Endothelial cell of umbilical vein (primary cell): ENCODE results near the gene SV2C. TPM values are rescaled to one million over a fixed set of nuclear protein-coding genes. Genes with fewer than 3 reads are reported as not detected.

ENCODE experiments used
- BruUV-seq: library from RNA; stranded (reverse); fragments of 400-500 nt; replicated peaks from 2 replicates; lab custom pipeline; 2021; lab: Mats Ljungman, UMichigan
- CTCF ChIA-PET: fragments of 300-600, 350-600 bp; sonication (Branson Sonifier 250); formaldehyde crosslinking; loops from one replicate; lab custom pipeline; 2021; ENCODE audit warnings: antibody characterized with exemption, inconsistent platforms; lab: Charles Lee
- POLR2A ChIA-PET: fragments of 300-600, 350-600 bp; sonication (Branson Sonifier 250); formaldehyde crosslinking; loops from one replicate; lab custom pipeline; 2021; ENCODE audit warnings: antibody characterized with exemption, inconsistent platforms; lab: Charles Lee
- DNase-seq: peaks from one replicate; pipeline ENCODE4 v3.0.0-alpha.2; 2011; ENCODE audit warnings: low read depth, low spot score
- FAIRE-seq: peaks from 2 replicates; lab custom pipeline; 2011; peaks lifted over from hg19 to GRCh38; lab: Jason Lieb, UNC
- H2AFZ ChIP-seq: 2 replicates; pipeline ENCODE4 v1.6.0; 2012; ENCODE audit warnings: low read depth, low read length, control low read depth, inconsistent platforms
- H3K27ac ChIP-seq: 2 replicates; pipeline ENCODE4 v1.5.1; 2011; ENCODE audit warnings: low read depth, mild to moderate bottlenecking, control low read depth, low read length, moderate library complexity; ENCODE audit not compliant: insufficient read depth
- H3K27me3 ChIP-seq, 2 experiments: 2 replicates each; pipeline versions ENCODE4 v1.6.0 to v1.6.1; 2011; ENCODE audit warnings: low read length in 2 of 2, mixed read lengths in 1 of 2; ENCODE audit not compliant: control insufficient read depth in 2 of 2, insufficient read depth in 2 of 2
- H3K36me3 ChIP-seq, 2 experiments: 2 replicates in 1 of 2; 3 replicates in 1 of 2; pipeline ENCODE4 v1.5.1; 2011; ENCODE audit warnings: low read length in 2 of 2, mild to moderate bottlenecking in 1 of 2, moderate library complexity in 1 of 2; ENCODE audit not compliant: control insufficient read depth in 2 of 2, insufficient read depth in 2 of 2; ENCODE audit errors: extremely low read depth in 1 of 2
- H3K4me1 ChIP-seq: 3 replicates; pipeline ENCODE4 v1.5.1; 2011; ENCODE audit warnings: mild to moderate bottlenecking, low read length; ENCODE audit not compliant: control insufficient read depth, insufficient read depth; ENCODE audit errors: extremely low read depth
- H3K4me2 ChIP-seq: 2 replicates; pipeline ENCODE4 v1.6.1; 2011; ENCODE audit warnings: low read length, control low read depth, mixed read lengths; ENCODE audit not compliant: insufficient read depth
- H3K4me3 ChIP-seq, 3 experiments: fragments of 200-600 bp in 1 of 3; sonication (generic), shearing (Covaris generic) in 1 of 3; replicated peaks in 1 of 3; 2 replicates each; pipeline ENCODE4 v1.5.1; 2011 to 2016; ENCODE audit warnings: control low read depth in 3 of 3, low read length in 3 of 3, mild to moderate bottlenecking in 2 of 3, inconsistent platforms in 1 of 3, low read depth in 1 of 3, moderate library complexity in 1 of 3; ENCODE audit not compliant: insufficient read depth in 1 of 3
- H3K79me2 ChIP-seq: 2 replicates; pipeline ENCODE4 v1.6.0; 2012; ENCODE audit warnings: low read length, inconsistent platforms; ENCODE audit not compliant: control insufficient read depth, insufficient read depth
- H3K9ac ChIP-seq: replicated peaks from 2 replicates; pipeline ENCODE3; 2011; ENCODE audit warnings: low read length, control low read depth; ENCODE audit not compliant: insufficient read depth; ENCODE audit errors: extremely low read depth
- H3K9me1 ChIP-seq: replicated peaks from 3 replicates; pipeline ENCODE4 v1.6.0; 2011; ENCODE audit warnings: mild to moderate bottlenecking, low read length; ENCODE audit not compliant: control insufficient read depth, insufficient read depth; ENCODE audit errors: extremely low read depth
- H3K9me3 ChIP-seq: replicated peaks from 2 replicates; pipeline ENCODE4 v1.5.1; 2012; ENCODE audit warnings: low read length, inconsistent platforms; ENCODE audit not compliant: control insufficient read depth, insufficient read depth
- H4K20me1 ChIP-seq: replicated peaks from 2 replicates; pipeline ENCODE3; 2011; ENCODE audit warnings: mild to moderate bottlenecking, low read length; ENCODE audit not compliant: control insufficient read depth, insufficient read depth; ENCODE audit errors: extremely low read depth
- EZH2 ChIP-seq: IDR thresholded peaks from 2 replicates; pipeline ENCODE4 v1.6.1; 2012; ENCODE audit warnings: borderline replicate concordance, low read depth, mild to moderate bottlenecking, moderate library complexity, low read length, inconsistent platforms; ENCODE audit not compliant: severe bottlenecking
- FOS ChIP-seq: IDR thresholded peaks from 2 replicates; pipeline ENCODE4 v1.6.1; 2011; ENCODE audit warnings: mild to moderate bottlenecking, low read length, moderate library complexity, borderline replicate concordance; ENCODE audit not compliant: insufficient read depth
- GATA2 ChIP-seq: IDR thresholded peaks from 2 replicates; pipeline ENCODE4 v1.7.0; 2011; ENCODE audit warnings: low read depth, mild to moderate bottlenecking, moderate library complexity, mixed read lengths, low read length; ENCODE audit not compliant: insufficient read length, insufficient read depth
- JUN ChIP-seq: IDR thresholded peaks from 2 replicates; pipeline ENCODE4 v1.6.1; 2011; ENCODE audit warnings: borderline replicate concordance, low read depth; ENCODE audit not compliant: insufficient read length, insufficient read depth
- MAX ChIP-seq: IDR thresholded peaks from 2 replicates; pipeline ENCODE4 v1.6.1; 2011; ENCODE audit not compliant: insufficient read depth, insufficient read length
- MYC ChIP-seq: IDR thresholded peaks from one replicate; pipeline ENCODE4 v1.6.1; 2011; ENCODE audit warnings: mild to moderate bottlenecking, low read depth, low read length
- POLR2A ChIP-seq: IDR thresholded peaks from 2 replicates; pipeline ENCODE4 v1.6.1; 2012; ENCODE audit warnings: low read depth, mild to moderate bottlenecking, control low read depth, low read length
- POLR2AphosphoS5 ChIP-seq: IDR thresholded peaks from 2 replicates; pipeline ENCODE4 v1.6.1; 2012; ENCODE audit warnings: low read depth, mild to moderate bottlenecking, control low read depth, low read length, moderate library complexity; ENCODE audit not compliant: insufficient read depth
- dilution Hi-C: fragments of 300-500 bp; cut with MboI; formaldehyde crosslinking; loops from one replicate; pipeline ENCODE4 v1.15.0; 2019; ENCODE audit warnings: low sequenced_read_pairs; ENCODE audit not compliant: extremely low pct_ligation_motif_present
- intact Hi-C: fragments of 100-400 bp; cut with micrococcal nuclease; formaldehyde crosslinking; loops from one replicate; pipeline ENCODE4 v1.10.0; 2022
- polyA plus RNA-seq, 4 experiments: library from polyadenylated mRNA; depleted of rRNA in 3 of 4; stranded (reverse) in 3 of 4; unstranded in 1 of 4; fragments of >200 nt; gene quantifications; 2 replicates each; pipeline versions ENCODE4 v1.2.1 to v1.2.3, GENCODE V29; 2011 to 2012; ENCODE audit warnings: missing spikeins in 1 of 4
- total RNA-seq: library from RNA; stranded (reverse); gene quantifications from 2 replicates; pipeline ENCODE4 v1.2.3, GENCODE V29; 2021
- TF ChIP-seq, protein P1 (sequence below), 2 donors: IDR thresholded peaks; 1 replicate in 1 of 2; 2 replicates in 1 of 2; pipeline ENCODE4 v1.5.1; 2011; ENCODE audit warnings: low read length in 2 of 2, mild to moderate bottlenecking in 2 of 2, moderate library complexity in 2 of 2, control low read depth in 1 of 2, inconsistent platforms in 1 of 2, low read depth in 1 of 2; ENCODE audit not compliant: insufficient read depth in 1 of 2; ENCODE audit errors: extremely low read depth in 1 of 2

SV2C gene
- total and polyA plus RNA-seq, 2 donors (not counting 3 experiments of a cell fraction or from before 2014, with no cell fraction given): not detected

DNA sequence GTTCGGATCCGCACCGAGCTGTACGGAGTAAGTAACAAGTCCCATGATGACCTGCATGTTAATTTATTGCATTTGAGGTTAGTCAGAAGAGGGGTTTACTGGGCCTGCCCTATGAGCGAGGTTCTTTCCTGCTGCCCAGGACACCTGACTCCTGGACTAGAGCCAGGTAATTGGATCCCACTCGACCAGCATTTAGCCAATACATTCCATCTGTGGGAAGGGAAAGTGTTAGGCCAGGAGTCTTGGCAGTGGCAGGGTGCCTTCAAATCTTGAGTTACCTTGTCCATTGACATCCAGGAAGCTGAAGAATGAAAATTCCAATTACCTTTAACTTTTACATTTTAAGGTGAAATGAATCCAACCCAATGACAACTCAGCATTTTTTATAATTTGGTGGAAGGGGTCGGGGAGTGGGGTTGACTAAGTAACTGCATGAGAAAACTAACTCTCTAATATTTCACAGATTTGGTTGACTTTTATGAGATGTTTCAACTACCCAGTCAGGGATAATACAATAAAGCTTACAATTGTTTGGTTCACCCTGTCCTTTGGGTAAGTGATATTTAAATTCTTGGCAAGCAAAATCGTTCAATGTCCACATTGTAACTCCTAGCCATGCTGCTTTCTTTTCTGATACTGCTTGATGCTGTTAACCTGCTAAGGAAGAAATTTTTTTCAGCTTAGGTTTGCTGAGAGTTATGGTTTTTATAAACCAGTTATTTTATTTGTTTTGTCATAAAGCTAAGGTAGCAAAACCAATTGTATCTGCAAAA, 208.3 kb downstream of the SV2C start:
- Histone ChIP-seq H3K9ac (no peak overlapping the region), H4K20me1 (no peaks in the 10 kb centered on the region), H3K4me2 (no peak overlapping the region), H2AFZ (no peak overlapping the region), H3K27ac (no peak overlapping the region), H3K4me1 (no peaks in the 10 kb centered on the region), H3K9me1 (no peaks in the 10 kb centered on the region), H3K27me3 (no peaks in the 10 kb centered on the region), H3K79me2 (no peaks in the 10 kb centered on the region), H3K4me3 (no peak overlapping the region), H3K9me3 (no peaks in the 10 kb centered on the region), H3K36me3 (no peaks in the 10 kb centered on the region)
- DNase-seq (no peak), FAIRE-seq (no peak)
- BruUV-seq: no TSS peak
- intact Hi-C loops (no loop called here), dilution Hi-C loops (no loop called here)
- no peak for TF ChIP-seq MYC
- TF ChIP-seq, protein P1, sequence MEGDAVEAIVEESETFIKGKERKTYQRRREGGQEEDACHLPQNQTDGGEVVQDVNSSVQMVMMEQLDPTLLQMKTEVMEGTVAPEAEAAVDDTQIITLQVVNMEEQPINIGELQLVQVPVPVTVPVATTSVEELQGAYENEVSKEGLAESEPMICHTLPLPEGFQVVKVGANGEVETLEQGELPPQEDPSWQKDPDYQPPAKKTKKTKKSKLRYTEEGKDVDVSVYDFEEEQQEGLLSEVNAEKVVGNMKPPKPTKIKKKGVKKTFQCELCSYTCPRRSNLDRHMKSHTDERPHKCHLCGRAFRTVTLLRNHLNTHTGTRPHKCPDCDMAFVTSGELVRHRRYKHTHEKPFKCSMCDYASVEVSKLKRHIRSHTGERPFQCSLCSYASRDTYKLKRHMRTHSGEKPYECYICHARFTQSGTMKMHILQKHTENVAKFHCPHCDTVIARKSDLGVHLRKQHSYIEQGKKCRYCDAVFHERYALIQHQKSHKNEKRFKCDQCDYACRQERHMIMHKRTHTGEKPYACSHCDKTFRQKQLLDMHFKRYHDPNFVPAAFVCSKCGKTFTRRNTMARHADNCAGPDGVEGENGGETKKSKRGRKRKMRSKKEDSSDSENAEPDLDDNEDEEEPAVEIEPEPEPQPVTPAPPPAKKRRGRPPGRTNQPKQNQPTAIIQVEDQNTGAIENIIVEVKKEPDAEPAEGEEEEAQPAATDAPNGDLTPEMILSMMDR (IDR thresholded peaks at IDR 0.05; ENCODE audit: extremely low read depth in 1 of 2, insufficient read depth in 1 of 2, low read depth in 1 of 2, low read length in 2 of 2): no peak
- TF ChIP-seq MAX: no peak
- TF ChIP-seq JUN: no peak
- no peak for TF ChIP-seq EZH2
- TF ChIP-seq POLR2AphosphoS5: no peak
- TF ChIP-seq GATA2: no peak
- TF ChIP-seq FOS: no peak
- no peak for TF ChIP-seq POLR2A
- CTCF ChIA-PET: no interaction called here
- POLR2A ChIA-PET: no interaction called here
